K562 (cell line): ENCODE data around the gene RDH13.
"Not testable (repeated sequence)": the region's sequence is repeated elsewhere in the genome, so short reads cannot be mapped to it uniquely, and the experiment has no call there.

Experiments used
- EHMT2 ChIP-seq: fragments of 450-650 bp; IDR thresholded peaks from 2 replicates; pipeline ENCODE4 v1.6.1; 2018; ENCODE audit warnings: antibody characterized with exemption
- ELK3 ChIP-seq: fragments of 450-650 bp; formaldehyde crosslinking; IDR thresholded peaks from 2 replicates; pipeline ENCODE4 v1.4.0; 2020; ENCODE audit warnings: mild to moderate bottlenecking
- POLR2A ChIP-seq: fragments of 450-650 bp; conservative IDR thresholded peaks from 2 replicates; pipeline ENCODE4 v1.6.1; 2016
- ZBTB34 ChIP-seq: fragments of 250-450 bp; sonication (Bioruptor Pico); IDR thresholded peaks from 2 replicates; pipeline ENCODE4 v1.8.0; 2021; ENCODE audit warnings: mild to moderate bottlenecking, moderate library complexity

GRCh38 chr19:55020351-55020750 lies 42.6 kb downstream of the RDH13 start:
- not testable (repeated sequence) for TF ChIP-seq ELK3 (CRISPR knock-in tag); ZBTB34 (CRISPR knock-in tag); EHMT2; POLR2A
